HG02763 (cell line): Measurements from ENCODE around the gene MEI4.
"Not testable (repeated sequence)": the region's sequence is repeated elsewhere in the genome, so short reads cannot be mapped to it uniquely, and the experiment has no call there.

Experiments
- ATAC-seq: cut with Tn5 transposase; IDR thresholded peaks from one replicate; pipeline ENCODE4 v1.9.1; 2021; ENCODE audit warnings: mild to moderate bottlenecking, moderate library complexity; ENCODE audit not compliant: unreplicated experiment

The MEI4 gene, protein sequence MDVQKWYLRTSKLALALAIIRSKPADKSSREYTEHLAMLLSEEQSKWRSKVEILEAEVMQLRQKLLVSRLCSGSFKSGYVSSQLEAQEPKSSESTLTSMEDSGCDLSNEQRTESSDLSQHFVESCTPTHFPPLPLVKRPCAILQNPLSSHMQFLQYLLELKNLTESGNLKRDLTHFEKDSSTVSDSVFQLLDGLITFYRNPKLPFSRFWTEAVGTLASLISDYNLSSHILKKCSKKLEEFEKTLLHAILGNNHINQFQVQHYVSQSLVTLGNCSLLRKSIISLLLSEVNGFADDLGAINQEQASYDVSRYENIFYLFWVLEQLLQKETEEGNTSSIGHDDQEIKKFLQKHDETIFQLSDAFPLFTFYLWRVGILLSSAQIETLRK

DNA sequence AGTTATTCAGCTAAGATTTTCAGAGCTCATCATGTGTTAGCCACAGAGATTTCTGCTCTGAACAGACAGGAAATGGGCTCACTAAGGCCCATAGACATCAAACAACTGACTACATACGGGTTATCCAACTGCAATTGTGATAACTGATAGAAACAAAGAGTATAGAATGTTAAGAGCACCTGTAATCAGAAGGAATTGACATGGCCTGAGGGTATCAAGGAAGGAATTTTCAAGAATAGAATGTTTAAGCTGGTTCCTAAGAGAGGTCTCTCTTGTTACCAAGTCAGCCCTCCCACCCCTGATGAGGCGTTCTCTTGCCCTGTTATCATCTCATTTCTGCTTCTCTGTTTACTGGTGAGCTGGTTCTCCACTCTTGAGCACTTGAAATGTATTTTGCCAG, at the start of gene MEI4:
Gene MEI4 (plus strand): TSS at position 301 of the 400 bp plus-strand sequence. CDS start 37,633 bp downstream, outside the sequence.
- ATAC-seq, result no peak

DNA sequence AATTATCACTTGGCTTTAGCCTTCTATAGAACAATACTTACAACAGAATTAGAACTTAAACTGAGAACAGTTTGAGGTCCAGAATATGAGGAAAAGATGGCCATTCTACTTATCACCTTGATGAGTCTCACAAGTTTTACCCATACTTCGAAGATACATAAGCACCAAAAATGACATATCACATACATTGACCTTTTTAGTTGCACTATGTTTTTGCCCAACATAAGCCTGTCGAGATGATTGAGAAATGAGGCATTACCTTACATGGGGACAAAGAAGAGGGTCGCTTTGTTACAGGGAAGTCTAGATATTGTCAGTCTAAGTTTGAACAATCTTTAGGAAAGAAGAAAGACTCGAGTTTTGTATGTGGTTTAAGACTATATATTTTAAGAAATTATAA, 48.4 kb upstream of the MEI4 start:
- no peak for ATAC-seq

DNA sequence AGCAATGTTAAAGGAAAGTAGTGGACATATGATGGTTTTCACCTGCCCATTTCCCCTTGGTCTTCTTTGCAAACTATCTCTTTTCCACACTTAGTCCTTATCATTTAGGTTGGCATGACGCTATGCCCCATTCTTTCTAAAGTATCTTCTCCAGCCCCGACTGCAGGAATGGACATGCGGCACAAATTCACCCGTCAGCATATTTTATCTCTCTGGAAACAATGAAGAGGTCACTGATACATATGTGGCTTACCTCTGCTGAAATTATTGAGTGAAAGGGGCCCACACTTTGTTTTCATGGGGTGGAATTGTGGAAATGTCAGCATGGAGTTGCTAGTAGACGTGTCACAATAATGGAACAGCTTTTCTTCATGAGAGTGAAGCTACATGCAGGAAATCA, 45.8 kb upstream of the MEI4 start:
- no peak for ATAC-seq

DNA sequence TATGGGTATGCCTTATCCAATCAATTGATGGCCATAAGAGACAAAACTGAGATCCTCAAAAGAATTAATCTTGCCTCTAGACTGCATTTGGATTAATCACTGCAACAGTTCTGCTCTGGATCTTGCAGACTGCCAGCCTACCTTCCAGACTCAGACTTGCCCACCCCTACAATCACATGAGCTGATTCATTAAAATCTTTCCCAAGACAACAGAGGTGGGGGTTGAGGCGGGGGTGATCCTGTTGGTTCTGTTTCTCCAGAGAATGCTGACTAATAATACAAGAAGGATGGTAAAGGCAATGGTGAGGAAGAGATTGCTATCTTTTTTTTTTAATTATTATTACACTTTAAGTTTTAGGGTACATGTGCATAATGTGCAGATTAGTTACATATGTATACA, 43.7 kb upstream of the MEI4 start:
- ATAC-seq, result no peak

DNA sequence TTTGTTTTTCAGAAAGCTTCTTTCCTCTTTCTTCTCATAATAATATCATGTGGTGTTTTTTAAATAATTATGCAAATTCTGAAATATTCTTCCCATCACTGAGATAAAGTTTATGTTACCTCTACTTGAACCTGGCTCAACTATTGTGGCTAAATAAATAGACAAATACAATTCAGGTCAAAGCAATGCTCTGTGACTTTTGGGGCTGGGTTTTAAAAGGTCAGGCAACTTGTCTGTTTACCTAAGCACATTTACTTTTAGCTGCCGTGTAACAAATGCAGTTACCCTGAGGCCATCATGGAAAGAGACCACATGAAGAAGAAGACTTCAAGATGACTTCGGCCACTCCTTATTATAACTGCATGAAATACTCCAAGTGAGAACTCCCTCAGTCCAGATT, 33.7 kb upstream of the MEI4 start:
- ATAC-seq, result no peak

DNA sequence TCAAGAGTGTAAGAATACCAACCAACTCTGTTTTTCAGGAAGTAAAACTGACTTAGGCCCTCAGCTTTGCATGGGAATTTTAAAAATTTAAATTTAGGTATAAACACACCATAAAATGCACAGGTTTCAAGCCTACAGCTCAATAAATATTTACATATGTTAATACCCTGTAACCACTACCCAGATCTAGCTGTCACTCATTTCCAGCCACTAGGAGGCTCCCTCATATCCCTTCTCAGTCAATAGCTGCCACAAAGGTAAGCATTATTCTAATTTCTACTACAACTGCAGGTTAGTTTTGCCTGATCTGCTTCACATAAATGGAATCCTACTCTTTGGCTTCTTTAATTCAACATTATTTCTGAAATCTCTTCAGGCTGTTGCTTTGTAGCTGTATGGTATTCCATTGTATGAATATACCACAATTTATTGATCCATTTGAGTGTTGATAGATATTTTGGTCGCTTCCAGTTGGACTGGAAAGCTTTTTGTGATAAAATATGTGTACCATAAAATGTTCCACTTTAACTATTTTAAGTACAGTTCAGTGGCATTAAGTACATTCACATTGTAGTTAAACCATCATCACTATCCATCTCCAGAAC, 32.5 kb upstream of the MEI4 start:
- no peak for ATAC-seq

DNA sequence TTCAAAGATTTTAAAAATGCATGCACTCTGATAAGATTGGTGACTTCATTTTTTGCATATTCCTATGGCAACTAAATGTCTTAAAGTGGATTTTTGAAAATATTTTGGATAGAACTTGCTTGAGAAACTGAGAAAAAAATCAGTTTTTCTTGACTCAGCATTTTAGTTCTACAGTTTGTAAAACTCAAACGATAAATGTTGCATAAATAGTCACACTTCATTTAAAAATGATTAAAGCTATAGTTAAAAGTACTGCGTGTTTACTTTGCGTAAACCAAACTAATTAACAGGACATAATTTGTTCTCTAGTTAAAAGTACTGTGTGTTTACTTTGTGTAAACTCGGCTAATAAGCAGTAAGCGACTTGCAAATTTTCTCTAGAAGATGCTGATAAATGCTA, 28.3 kb upstream of the MEI4 start:
- ATAC-seq, result no peak

DNA sequence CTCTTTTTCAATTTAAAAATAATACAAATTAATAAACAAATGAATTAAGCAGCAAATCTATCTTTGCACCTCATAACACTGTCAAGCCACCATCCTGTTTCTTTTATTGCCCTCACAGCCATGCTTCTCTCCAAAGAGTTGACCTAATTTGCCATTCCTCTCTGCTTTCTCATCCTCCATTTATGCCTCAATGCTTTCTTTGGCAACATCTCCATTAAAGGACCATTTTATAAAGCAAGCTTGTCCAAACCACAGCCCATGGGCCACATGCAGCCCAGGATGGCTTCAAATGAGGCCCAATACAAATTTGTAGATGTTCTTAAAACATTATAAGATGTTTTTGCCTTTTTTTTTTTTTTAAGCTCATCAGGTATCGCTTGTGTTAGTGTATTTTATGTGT, 26.4 kb upstream of the MEI4 start:
- no peak for ATAC-seq

DNA sequence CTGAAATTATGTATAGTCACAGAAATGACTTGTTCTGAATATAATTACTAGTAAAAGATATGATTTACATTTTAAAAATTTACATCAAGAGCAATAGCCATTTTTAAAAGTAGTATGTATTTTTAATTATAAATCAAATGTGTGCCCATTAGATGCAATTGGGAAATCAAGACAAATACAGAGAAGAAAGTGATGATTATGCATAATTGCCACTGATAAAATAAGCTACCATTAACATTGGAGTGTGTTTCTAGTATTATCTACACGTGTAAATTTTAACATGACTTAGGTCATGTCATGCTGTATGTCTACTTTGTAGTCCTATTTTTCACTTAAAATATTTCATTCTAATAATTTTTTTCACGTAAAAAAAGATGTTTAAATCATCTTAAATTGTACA, 22.8 kb upstream of the MEI4 start:
- no peak for ATAC-seq

DNA sequence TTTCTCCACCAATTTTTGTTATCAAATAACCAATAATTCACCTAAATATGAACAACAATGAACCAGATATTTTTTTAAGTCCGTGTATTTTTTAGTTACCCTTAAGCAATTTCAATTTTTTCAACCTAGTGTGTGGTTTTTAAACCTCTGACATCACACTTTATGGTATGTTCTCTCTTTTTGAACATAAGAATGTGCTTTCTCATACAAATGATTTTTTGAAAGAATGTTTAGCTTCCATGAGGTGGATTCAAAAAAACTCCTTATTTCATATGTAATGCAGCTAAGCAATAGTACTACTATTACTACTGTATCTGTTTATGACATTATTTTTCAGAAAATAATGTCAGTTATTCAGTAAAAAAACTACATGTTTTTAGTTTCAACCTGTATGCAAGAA, 19.4 kb upstream of the MEI4 start:
- ATAC-seq, result no peak

DNA sequence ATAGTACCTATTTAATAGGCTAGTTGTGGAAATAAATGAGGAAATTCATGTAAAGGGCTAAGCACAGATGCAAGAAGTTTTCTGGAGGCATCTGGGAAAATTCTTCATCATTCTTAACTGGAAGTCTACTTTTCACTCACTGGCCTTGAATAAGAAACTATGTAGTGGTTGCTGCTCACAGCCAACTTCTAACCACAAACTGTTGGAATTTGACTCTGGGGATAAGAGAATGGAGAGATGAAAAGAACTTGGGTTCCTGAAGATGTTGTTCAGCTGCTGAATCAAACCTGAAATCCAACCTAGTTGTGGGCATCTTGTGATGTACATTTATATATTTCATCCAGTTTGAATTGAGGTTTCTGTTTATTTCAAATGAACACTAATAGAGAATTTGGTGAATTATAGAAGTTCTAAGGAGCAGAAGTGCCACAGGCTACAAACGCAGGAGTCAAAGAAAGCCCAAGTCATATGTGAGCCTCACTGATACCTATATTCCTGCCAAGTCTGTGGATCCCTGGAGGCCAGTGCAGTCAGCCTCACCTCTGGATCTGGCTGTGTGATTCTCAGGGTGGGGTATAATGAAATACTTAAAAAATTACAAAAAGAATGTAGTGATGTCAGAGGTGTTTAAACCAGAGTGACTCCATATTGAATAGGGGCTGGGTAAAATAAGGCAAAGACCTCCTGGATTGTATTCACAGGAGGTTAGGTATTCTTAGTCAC, 18.7 kb upstream of the MEI4 start:
- ATAC-seq, result no peak

DNA sequence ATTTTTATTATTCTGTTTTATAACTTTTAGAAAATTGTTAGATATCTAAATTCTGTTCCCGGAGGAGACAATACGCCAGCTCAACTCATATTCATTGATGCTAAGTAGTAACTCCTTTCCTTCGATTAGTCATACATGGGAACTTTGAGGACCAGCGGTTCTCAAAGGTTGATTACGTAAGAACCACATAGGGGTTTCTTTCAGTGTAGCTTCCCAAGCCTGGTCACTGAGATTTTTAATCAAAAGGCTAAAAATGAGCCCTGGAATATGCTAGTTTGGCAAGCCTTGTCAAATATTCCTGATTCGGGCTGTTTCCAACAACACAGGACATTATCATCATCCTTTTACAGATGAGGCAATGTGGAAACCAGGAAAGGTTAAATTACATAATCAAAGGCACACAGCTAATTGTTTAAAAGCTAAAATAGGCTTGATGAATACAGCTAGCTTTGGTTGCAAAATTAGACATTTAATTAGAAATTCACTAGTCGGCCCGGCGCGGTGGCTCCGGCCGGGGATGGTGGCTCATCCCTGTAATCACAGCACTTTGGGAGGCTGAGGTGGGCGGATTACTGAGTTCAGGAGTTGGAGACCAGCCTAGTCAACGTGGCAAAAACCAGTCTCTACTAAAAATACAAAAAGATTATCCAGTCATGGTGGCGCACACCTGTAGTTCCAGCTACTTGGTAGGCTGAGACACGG, 14.6 kb upstream of the MEI4 start:
- no peak for ATAC-seq

DNA sequence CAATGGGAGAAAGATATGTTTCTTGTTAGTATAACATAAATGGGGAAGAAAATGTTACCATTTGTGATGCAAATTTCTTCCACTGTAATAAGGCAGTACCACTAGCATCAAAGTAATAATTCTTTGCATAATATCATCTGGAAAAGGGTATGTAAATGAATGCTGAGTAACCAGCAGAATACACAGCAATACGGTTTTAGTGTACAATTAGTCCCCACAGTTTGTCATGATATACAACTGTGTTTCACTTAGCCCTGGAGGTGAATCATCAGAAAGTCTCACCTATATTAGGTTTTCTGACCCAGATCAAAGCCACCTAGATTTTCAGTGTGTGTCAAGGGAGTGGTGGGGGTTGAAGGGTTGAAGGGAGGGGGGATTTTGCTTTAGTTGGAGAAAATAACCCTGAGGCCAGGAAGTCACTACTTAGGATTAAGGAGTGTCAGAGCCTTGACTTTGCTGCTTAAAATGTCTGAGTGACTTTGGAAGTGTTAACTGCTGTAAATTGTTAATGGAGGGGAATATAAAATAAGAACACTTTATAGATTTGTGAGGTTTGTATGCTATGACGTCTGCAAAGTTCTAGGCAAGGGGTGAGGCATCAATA, 8.6 kb upstream of the MEI4 start:
- ATAC-seq, result no peak

DNA sequence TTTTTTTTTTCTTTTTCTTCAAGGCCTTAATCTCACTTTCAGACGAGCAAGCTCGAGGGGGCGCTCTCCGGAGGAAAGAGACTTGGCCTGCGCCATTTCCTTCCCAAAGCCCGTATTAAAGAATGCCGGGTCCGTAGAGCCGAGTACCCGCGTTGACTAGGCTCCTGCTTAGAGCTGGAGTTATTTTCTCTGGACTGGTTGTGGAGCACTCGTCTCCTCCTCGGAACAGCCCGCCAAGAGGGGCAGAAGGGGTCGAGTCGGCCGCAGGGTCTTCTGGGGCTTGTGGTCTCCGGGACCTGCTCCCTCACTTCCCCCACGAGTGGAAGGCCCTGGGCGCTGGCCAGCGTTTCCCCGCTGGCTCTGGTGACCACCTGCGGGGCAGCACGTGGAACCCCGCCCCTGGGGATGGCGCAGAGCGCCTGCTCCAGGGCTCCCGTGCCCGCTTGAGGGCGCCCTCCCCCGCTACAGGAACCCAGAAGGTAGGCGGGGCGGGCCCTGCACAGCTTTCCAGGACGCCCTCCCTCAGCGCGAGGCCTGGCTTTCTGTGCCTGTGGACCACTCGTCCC, 2.7 kb upstream of the MEI4 start:
- no peak for ATAC-seq

DNA sequence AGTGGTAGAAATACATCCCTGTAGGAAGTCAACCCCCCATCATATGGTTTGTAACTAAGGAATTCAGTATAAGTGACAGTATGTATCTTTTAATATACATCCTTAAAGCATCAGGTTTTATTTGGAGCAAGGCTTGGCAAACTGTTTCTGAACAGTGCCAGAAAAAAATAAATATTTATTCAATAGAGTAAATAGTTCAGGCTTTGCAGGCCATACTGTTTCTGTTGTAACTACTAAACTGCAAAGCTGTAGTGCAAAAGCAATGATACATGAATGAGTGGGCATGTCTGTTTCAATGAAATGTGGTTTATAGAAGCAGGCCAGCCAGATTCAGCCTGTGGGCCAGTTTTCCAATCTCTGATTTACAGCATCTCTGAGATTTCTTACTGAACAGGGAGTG, 977 bp downstream of the MEI4 start:
- ATAC-seq, result no peak

DNA sequence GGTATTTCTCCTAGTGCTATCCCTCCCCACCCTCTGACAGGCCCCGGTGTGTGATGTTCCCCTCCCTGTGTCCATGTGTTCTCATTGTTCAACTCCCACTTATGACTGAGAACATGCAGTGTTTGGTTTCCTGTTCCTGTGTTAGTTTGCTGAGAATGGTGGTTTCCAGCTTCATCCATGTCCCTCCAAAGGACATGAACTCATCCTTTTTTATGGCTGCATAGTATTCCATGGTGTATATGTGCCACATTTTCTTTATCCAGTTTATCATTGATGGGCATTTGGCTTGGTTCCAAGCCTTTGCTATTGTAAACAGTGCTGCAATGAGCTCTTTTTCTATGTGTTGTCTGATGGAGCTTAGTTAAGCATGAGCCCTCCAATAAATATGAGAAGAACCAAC, 2.2 kb downstream of the MEI4 start:
- not testable (repeated sequence) for ATAC-seq

DNA sequence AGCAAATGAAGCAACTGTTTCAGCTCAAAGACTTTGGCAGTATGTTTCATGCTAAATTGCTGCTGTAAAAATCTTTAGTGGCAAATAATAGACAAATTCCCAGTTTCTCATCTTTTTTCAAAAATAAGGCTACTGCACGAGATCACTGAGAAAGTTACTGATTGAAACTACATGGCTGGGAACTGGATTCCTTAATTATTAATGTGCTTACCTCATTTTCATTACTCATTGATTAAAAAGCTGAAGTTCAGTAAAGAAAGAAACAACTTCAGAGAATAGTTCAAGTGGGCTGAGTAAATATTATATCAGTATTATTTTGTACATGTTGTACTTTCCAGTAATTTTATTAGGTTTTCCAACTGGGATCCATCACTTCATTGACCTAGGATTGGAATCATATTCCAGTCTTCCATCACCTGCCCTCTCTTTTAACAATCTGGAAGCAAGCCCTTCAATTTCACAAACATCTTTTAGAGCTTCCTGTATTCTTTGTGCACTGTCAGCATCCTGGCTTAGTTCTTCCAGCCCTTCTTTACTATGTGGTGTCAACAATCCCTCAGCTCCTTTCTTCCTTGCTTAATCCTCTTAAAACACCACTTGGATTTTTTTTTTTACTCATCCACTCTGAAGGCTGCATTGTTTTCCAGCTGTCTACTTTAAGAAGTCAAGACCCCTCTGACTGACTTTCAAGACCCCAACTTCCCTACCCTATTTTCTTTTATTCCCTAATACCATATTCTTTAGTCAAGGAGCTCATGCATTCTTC, 4.3 kb downstream of the MEI4 start:
- no peak for ATAC-seq

DNA sequence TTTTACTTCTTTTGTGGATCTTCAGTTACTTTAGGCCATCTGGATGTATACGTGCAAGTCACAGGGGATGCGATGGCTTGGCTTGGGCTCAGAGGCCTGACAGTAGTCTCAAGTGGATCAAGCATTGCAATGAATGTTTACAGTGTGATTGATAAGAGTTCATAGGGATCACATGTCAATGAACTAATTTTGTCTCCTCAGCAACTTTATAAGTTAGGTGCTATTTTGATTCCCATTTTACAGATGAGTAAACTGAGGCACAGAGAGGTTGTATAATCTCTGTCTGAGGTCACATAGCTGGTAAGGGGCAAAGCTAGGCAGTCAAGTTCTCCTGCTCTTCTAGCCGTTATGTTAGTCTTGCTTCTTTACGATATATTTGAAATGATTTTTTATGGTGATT, 13.5 kb downstream of the MEI4 start:
- ATAC-seq, result no peak

DNA sequence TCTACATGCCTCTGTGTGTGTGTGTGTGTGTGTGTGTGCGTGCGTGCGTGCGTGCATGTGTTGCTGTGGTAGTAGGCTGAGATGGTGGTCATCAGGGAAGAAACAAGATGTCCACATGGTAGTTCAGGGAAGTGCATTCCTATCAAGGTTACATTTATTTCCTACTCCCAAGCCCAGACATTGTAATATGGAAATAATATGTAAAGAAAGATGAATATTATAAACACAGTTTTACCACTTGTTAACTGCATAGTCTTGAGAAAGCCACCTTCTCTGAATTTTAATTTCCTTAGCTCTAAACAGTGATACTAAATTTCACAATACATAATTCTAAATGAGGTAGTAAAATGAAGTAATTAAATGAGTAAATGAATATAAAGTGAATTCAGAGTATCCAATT, 14.0 kb downstream of the MEI4 start:
- no peak for ATAC-seq

DNA sequence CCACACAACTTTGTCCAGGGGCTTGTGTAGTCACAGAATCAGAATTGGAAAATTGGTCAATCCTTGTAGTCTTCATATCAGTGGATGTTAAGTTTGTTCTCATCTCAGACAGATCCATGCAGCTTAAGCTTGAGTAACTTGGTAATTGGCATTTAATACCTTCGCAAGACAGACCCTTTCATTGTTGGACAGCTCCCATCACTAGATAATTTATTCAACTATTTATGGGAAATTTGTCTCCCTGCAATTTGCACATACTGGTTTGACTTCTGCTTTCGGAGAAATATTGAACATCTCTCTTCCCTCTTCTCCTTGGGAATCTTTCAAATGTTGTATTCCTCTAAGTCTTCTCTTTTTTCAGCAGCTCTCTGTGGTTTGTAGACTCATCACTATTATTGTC, 17.1 kb downstream of the MEI4 start:
- no peak for ATAC-seq
